Measurements from ENCODE around the gene FAM234B. TPM values are rescaled to one million over a fixed set of nuclear protein-coding genes. Genes with fewer than 3 reads are reported as not detected.

FAM234B gene
- total RNA-seq, 1 experiment from 2014 or later, result 7.5 TPM

GRCh38 chr12:13117029-13117428 lies 72.8 kb downstream of the FAM234B start:
- ChIA-PET POLR2A (ENCODE audit: unreplicated experiment) (interaction anchor here (0.6 to 0.8 kb wide), 6 partner anchors 18 to 132 kb away, joined by 3 to 6 read pairs (median 4); partner anchors contain the start of gene EMP1), CTCF (interaction anchor here (1.0 kb wide), 1 partner anchor 18 kb away, joined by 3 read pairs; no protein-coding TSS in a partner anchor)
- Histone ChIP-seq H3K4me2 (no peak overlapping the region), H3K9me2 (ENCODE audit: insufficient read depth) (no peaks in the 10 kb centered on the region), H3K79me2 (ENCODE audit: low read depth) (no peaks in the 10 kb centered on the region), H4K20me1 (ENCODE audit: insufficient read depth) (no peaks in the 10 kb centered on the region), H3F3A (ENCODE audit: insufficient read depth, low read depth) (peaks cover 9% of the 10 kb centered on the region), H3K36me3 (ENCODE audit: low read depth) (no peaks in the 10 kb centered on the region), H3K4me3 (no peak overlapping the region), H3K4me1 (replicated peaks; ENCODE audit: insufficient read depth) (peaks cover 20% of the 10 kb centered on the region), H3K9me3 (ENCODE audit: insufficient read depth, low read depth) (no peaks in the 10 kb centered on the region), H3K27me3 (ENCODE audit: insufficient read depth, low read depth) (no peaks in the 10 kb centered on the region), H2AFZ (no peak overlapping the region), H3K27ac (no peak overlapping the region)
- no peak for DNase-seq
- intact Hi-C loops (cut with micrococcal nuclease; ENCODE audit: unreplicated experiment), result no loop called here
- TF ChIP-seq CTCF (conservative IDR thresholded peaks at IDR 0.05) (no peak), EZH2 (IDR thresholded peaks at IDR 0.05; ENCODE audit: low read depth) (no peak)
- BruUV-seq (replicated peaks), result no TSS peak

GRCh38 chr12:13119826-13120225 lies 75.6 kb downstream of the FAM234B start:
- no peak overlapping the region for H2AFZ ChIP-seq
- H3K27me3 ChIP-seq (ENCODE audit: insufficient read depth, low read depth), result no peaks in the 10 kb centered on the region
- TF ChIP-seq CTCF (conservative IDR thresholded peaks at IDR 0.05), result no peak
- TF ChIP-seq EZH2 (IDR thresholded peaks at IDR 0.05; ENCODE audit: low read depth), result no peak
- no peak overlapping the region for H3K27ac ChIP-seq
- H3F3A ChIP-seq (ENCODE audit: insufficient read depth, low read depth), result peaks cover 16% of the 10 kb centered on the region
- H3K9me3 ChIP-seq (ENCODE audit: insufficient read depth, low read depth), result no peaks in the 10 kb centered on the region
- H3K79me2 ChIP-seq (ENCODE audit: low read depth), result no peaks in the 10 kb centered on the region
- ChIA-PET POLR2A (ENCODE audit: unreplicated experiment) (interaction anchor here (1.1 kb wide), 1 partner anchor 17 kb away, joined by 4 read pairs; no protein-coding TSS in a partner anchor), CTCF (no interaction called here)
- H3K9me2 ChIP-seq (ENCODE audit: insufficient read depth), result no peaks in the 10 kb centered on the region
- H3K4me3 ChIP-seq, result no peak overlapping the region
- H3K4me2 ChIP-seq, result no peak overlapping the region
- H4K20me1 ChIP-seq (ENCODE audit: insufficient read depth), result no peaks in the 10 kb centered on the region
- no peaks in the 10 kb centered on the region for H3K36me3 ChIP-seq (ENCODE audit: low read depth)
- intact Hi-C loops (cut with micrococcal nuclease; ENCODE audit: unreplicated experiment), result loop anchor here (2.0 kb wide), 1 partner anchor 17 kb away; the partner anchor contains the start of gene GSG1
- H3K4me1 ChIP-seq (replicated peaks; ENCODE audit: insufficient read depth), result peaks cover 29% of the 10 kb centered on the region
- no TSS peak for BruUV-seq (replicated peaks)
- DNase-seq, result no peak

GRCh38 chr12:13120413-13120812 lies 76.2 kb downstream of the FAM234B start:
- Histone ChIP-seq H4K20me1 (ENCODE audit: insufficient read depth) (no peaks in the 10 kb centered on the region), H3K9me2 (ENCODE audit: insufficient read depth) (no peaks in the 10 kb centered on the region), H3K27ac (no peak overlapping the region), H3K36me3 (ENCODE audit: low read depth) (no peaks in the 10 kb centered on the region), H3F3A (ENCODE audit: insufficient read depth, low read depth) (peaks cover 21% of the 10 kb centered on the region), H3K4me3 (no peak overlapping the region), H2AFZ (no peak overlapping the region), H3K79me2 (ENCODE audit: low read depth) (no peaks in the 10 kb centered on the region), H3K27me3 (ENCODE audit: insufficient read depth, low read depth) (no peaks in the 10 kb centered on the region), H3K4me1 (replicated peaks; ENCODE audit: insufficient read depth) (peaks cover 35% of the 10 kb centered on the region), H3K9me3 (ENCODE audit: insufficient read depth, low read depth) (no peaks in the 10 kb centered on the region), H3K4me2 (no peak overlapping the region)
- CTCF ChIA-PET, result no interaction called here
- BruUV-seq (replicated peaks), result no TSS peak
- TF ChIP-seq CTCF (conservative IDR thresholded peaks at IDR 0.05) (no peak), EZH2 (IDR thresholded peaks at IDR 0.05; ENCODE audit: low read depth) (no peak)
- POLR2A ChIA-PET (ENCODE audit: unreplicated experiment), result interaction anchor here (1.1 kb wide), 1 partner anchor 18 kb away, joined by 4 read pairs; no protein-coding TSS in a partner anchor
- DNase-seq, result no peak
- intact Hi-C loops (cut with micrococcal nuclease; ENCODE audit: unreplicated experiment), result no loop called here
